ENCODE measurements around the gene SMAP2. TPM values are rescaled to one million over a fixed set of nuclear protein-coding genes. Genes with fewer than 3 reads are reported as not detected.

Gene SMAP2
- total RNA-seq, 3 donors from 2014 or later (not counting 1 experiment from before 2014, with no cell fraction given) = 95.0 to 136 (median 127) TPM

GRCh38 chr1:40421431-40422384 is 48.2 kb downstream of the SMAP2 start:
- Histone ChIP-seq H3K4me3 (ENCODE audit: low read length) (no peak overlapping the region), H3K27ac (ENCODE audit: low read length) (no peak overlapping the region), H3K36me3 (ENCODE audit: control insufficient read depth, insufficient read depth, low read length) (peaks cover 64% of the 10 kb centered on the region), H3K27me3 (ENCODE audit: control insufficient read depth, insufficient read depth, low read length) (no peaks in the 10 kb centered on the region), H3K9me3 (ENCODE audit: control insufficient read depth, insufficient read depth, low read length) (no peaks in the 10 kb centered on the region), H3K4me1 (ENCODE audit: control insufficient read depth, insufficient read depth, low read length) (peaks cover 29% of the 10 kb centered on the region)
- no peak for ATAC-seq
- peak overlapping the region in 1 of 2 donors; percentile 17 for H3K27ac Mint-ChIP-seq
- H3K27me3 Mint-ChIP-seq (ENCODE audit: low read depth in 2 of 2) = no peaks in the 10 kb centered on the region
- no peaks in the 10 kb centered on the region for H3K9me3 Mint-ChIP-seq
- no peak overlapping the region for H3K4me3 Mint-ChIP-seq
- intact Hi-C loops (cut with micrococcal nuclease) = no loop called here
- TF ChIP-seq, protein P1, sequence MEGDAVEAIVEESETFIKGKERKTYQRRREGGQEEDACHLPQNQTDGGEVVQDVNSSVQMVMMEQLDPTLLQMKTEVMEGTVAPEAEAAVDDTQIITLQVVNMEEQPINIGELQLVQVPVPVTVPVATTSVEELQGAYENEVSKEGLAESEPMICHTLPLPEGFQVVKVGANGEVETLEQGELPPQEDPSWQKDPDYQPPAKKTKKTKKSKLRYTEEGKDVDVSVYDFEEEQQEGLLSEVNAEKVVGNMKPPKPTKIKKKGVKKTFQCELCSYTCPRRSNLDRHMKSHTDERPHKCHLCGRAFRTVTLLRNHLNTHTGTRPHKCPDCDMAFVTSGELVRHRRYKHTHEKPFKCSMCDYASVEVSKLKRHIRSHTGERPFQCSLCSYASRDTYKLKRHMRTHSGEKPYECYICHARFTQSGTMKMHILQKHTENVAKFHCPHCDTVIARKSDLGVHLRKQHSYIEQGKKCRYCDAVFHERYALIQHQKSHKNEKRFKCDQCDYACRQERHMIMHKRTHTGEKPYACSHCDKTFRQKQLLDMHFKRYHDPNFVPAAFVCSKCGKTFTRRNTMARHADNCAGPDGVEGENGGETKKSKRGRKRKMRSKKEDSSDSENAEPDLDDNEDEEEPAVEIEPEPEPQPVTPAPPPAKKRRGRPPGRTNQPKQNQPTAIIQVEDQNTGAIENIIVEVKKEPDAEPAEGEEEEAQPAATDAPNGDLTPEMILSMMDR (IDR thresholded peaks at IDR 0.05) = no peak
- no peak for DNase-seq
- peaks cover 5% of the 10 kb centered on the region in 2 donors for H3K4me1 Mint-ChIP-seq
- H3K36me3 Mint-ChIP-seq = peaks cover 24% of the 10 kb centered on the region
- WGBS (ENCODE audit: insufficient coverage) = 67% methylated on average over 12 of the region's 15 CpGs

DNA sequence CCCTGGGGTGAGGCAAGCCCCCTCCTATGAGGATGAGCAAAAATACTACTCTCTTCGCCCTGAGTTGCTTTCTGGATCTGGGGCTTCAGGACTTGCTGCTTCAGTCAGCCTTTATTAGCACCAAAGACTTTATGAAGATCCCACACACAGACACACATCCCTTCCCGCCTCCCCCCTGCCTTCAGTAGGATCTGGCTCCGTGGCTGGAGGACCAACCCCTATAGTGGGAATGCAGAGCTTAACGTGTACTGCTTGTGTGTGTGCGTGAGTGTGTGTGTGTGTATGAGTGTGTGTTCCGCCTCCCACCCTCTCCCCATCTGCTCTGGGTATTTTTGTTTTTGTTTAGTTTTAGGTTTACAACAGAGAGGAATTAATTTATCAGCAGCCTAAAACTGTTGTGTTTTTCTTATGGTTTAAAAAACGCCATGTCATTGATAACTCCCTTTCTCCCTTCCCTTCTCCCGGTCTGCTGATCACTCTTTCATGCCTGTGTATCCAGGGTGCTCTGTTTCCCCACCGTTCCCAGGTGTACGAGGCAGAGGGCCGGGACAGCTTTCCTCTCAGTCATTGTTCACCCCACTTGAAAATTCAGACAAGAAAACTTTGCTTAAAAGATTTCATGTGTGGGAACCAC is 49.2 kb downstream of the SMAP2 start:
- H3K27ac ChIP-seq (ENCODE audit: low read length) = no peak overlapping the region
- peaks cover 5% of the 10 kb centered on the region in 2 donors for H3K4me1 Mint-ChIP-seq
- DNase-seq (no peak), ATAC-seq (no peak)
- H3K27ac Mint-ChIP-seq = peak overlapping the region in 1 of 2 donors; percentile 27
- TF ChIP-seq, protein P1 (IDR thresholded peaks at IDR 0.05) = no peak
- peaks cover 15% of the 10 kb centered on the region for H3K36me3 Mint-ChIP-seq
- no peaks in the 10 kb centered on the region for H3K27me3 Mint-ChIP-seq (ENCODE audit: low read depth in 2 of 2)
- no peak overlapping the region for H3K4me3 ChIP-seq (ENCODE audit: low read length)
- H3K9me3 Mint-ChIP-seq = no peaks in the 10 kb centered on the region
- intact Hi-C loops (cut with micrococcal nuclease) = no loop called here
- no peaks in the 10 kb centered on the region for H3K27me3 ChIP-seq (ENCODE audit: control insufficient read depth, insufficient read depth, low read length)
- 97% methylated on average over 8 of the region's 11 CpGs for WGBS (ENCODE audit: insufficient coverage)
- peaks cover 27% of the 10 kb centered on the region for H3K4me1 ChIP-seq (ENCODE audit: control insufficient read depth, insufficient read depth, low read length)
- H3K36me3 ChIP-seq (ENCODE audit: control insufficient read depth, insufficient read depth, low read length) = peaks cover 53% of the 10 kb centered on the region
- H3K9me3 ChIP-seq (ENCODE audit: control insufficient read depth, insufficient read depth, low read length) = no peaks in the 10 kb centered on the region
- H3K4me3 Mint-ChIP-seq = no peak overlapping the region

DNA sequence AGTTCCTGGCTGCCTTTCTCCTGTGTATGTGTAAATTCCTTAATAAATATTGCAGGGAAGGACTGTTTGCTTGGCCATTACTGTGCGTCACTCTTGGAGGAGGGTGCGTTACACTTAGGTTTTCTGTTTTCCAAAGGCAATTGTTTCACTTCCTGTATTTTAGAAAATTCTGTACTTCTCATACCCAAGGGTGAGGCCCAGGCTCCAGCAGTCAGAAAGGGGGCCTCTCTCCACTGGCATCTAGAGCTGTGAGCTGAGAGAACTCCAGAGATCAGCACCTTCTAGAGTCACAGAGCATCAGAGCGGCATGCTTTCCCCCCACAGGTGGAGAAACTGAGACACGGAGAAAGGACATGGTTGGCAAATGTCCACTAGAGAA is 49.7 kb downstream of the SMAP2 start:
- Mint-ChIP-seq H3K27ac (peak overlapping the region in 1 of 2 donors; percentile 27), H3K4me1 (peaks cover 5% of the 10 kb centered on the region in 2 donors), H3K27me3 (ENCODE audit: low read depth in 2 of 2) (no peaks in the 10 kb centered on the region), H3K36me3 (peaks cover 10% of the 10 kb centered on the region), H3K9me3 (no peaks in the 10 kb centered on the region), H3K4me3 (no peak overlapping the region)
- ATAC-seq = no peak
- no peak for DNase-seq
- intact Hi-C loops (cut with micrococcal nuclease) = no loop called here
- Histone ChIP-seq H3K36me3 (ENCODE audit: control insufficient read depth, insufficient read depth, low read length) (peaks cover 48% of the 10 kb centered on the region), H3K27ac (ENCODE audit: low read length) (no peak overlapping the region), H3K4me3 (ENCODE audit: low read length) (no peak overlapping the region), H3K4me1 (ENCODE audit: control insufficient read depth, insufficient read depth, low read length) (peaks cover 27% of the 10 kb centered on the region), H3K9me3 (ENCODE audit: control insufficient read depth, insufficient read depth, low read length) (no peaks in the 10 kb centered on the region), H3K27me3 (ENCODE audit: control insufficient read depth, insufficient read depth, low read length) (no peaks in the 10 kb centered on the region)
- 79% methylated on average over 4 of the region's 4 CpGs for WGBS (ENCODE audit: insufficient coverage)
- TF ChIP-seq, protein P1 (IDR thresholded peaks at IDR 0.05) = no peak

Measured in natural killer cell (primary cell).